Stimulated activated CD4-positive, alpha-beta T cell treated with anti-CD3 and anti-CD28 coated beads, Interleukin-2, amount 100 ng/mL, for 24 hours (primary cell): ENCODE data around the gene GALK2.

ENCODE experiments used
- DNase-seq, 2 donors: peaks; one replicate each; pipeline ENCODE4 v3.0.0-alpha.2; 2020

GALK2 gene

DNA sequence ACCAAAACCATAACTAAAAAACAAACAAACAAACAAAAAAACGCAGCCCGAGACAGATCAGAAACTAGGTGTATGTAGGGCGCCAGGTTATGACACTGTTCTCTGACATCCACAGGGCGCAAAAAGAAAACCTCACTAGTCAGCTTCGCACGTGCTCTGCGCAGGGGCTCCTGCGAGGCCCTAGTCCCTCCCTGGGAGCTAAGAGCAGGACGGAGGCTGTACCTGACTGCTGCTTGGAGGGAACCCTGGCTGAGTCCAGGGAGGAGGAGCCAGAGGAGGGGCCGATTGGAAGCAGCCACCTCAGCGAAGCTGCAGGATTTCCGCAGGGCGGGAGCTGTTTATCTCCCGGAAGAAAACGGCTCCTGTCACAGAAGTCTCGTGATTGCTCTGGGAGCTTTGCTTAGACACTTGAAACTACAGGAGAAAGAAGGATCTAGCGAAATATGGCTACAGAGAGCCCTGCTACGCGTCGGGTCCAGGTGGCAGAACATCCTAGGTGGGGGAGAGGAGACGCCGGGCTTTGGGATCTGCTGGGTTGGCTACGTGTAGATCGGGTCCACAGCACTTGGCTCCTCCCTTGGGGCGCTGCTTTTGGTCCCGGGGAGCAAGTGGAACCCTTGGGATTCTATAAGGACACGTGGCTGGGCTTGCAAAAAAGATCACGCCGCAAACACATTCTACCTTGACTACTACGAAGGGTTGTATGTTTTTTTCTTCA, at the start of gene GALK2:
Gene GALK2 (plus strand): TSS at position 368 of the 718 bp plus-strand sequence. CDS start 76 bp downstream, at position 444.
- peak; percentile 82 to 83 for DNase-seq

DNA sequence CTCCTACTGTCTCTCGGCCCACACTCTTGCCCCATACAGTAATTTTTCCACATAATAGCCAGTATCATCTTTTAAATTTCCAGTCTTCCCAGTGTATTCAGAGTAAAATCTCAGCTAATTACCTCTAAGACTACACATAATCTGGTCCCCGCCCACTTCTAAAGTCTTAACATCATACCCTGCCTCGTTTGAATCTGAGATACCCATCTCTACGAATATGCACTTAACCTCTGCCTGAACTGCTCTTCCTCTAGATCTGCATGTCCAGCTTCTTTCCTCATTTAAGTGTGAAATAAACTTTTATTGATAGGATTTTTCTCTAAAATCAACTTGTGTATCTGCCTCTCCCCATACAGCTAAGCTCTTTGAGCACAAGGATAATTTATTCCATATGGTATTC, 49.2 kb upstream of the GALK2 start:
- no peak for DNase-seq

- no peak for DNase-seq
Measured at GRCh38 chr15:49121901-49122300, 48.1 kb upstream of the GALK2 start.

DNA sequence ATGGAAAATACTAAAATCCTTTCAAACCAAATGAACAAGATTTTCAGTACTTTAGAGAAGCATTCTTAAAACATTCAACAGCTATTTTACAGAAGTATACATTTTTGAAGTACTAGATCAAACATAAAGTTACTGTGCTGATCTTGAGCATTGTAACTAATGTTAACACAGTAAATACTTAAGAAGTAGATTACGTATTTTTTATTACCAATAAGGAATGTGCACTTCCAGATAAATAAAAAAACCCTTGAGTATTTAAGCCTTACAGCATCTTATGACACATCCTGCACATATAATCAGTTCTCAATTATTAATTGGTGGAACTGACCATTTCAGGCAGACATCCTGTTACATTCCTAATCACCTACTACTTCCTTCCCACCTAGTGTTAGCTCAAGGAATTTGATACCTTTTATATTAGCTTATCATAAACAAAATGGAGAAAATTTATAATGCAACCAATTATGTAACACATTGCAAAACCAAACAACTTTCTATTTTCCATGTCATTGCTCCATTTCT, 47.4 kb upstream of the GALK2 start:
- no peak for DNase-seq

GRCh38 chr15:49124371-49124770, 45.7 kb upstream of the GALK2 start:
- no peak for DNase-seq

DNA sequence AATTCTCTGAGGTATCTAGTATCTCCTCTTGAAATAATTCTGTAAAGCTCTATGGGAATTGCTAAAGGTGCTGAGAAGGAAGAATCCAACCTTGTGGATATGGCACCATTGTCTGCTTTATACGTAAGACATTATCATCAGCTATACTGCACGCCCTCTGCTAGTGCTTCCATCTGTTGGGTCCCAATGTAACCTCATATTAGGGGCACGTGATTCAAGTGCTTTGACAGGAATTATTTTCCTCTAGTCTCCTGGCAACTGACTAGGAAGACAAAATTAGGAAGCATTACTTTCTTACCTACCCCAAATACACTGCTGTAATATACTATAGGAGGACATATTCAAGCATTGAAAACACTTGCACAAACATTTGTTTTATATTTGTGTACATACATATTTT, 38.6 kb upstream of the GALK2 start:
- no peak for DNase-seq

- no peak for DNase-seq
Measured at GRCh38 chr15:49134683-49135341, 35.2 kb upstream of the GALK2 start.

- no peak for DNase-seq
Measured at GRCh38 chr15:49135342-49135857, 34.6 kb upstream of the GALK2 start.

DNA sequence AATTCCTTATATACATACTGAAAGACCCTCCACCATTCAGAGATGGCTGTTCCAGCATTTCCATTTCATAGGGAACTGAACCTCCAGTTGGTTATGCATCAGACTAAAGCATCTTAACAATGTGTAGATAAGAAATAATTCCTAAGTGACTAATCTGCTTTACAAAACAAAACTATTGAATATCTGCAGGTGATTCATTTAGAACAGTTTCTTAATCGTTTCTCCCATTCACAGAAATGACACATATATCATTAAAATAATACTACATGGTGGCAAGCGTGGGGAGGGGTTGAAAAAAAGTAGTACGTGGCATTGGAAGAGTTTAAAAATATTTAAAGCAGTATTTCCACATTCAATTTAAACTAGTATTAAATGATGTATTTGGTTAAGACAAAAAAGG, 34.1 kb upstream of the GALK2 start:
- no peak for DNase-seq

DNA sequence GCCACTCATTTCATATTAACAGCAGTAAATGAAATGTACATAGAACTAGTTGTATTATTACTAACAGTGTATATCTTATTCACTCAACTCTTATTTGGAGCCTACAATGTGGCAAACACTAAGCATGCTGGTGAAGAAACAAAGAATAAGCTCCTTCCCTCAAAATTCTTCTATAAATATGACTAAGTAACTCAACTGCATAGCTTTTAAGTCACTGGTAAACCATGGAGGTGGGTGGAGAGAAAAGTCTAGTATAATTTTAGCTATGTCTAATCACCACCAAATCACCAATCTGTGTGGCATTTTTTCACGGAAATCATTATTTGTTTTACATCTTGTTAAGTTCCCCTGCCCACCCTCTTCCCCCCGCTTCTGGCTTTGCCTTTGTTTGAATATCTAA, 32.2 kb upstream of the GALK2 start:
- DNase-seq: no peak

GRCh38 chr15:49145651-49146609, 24.1 kb upstream of the GALK2 start:
- DNase-seq: peak in 1 of 2 donors; percentile 23

DNA sequence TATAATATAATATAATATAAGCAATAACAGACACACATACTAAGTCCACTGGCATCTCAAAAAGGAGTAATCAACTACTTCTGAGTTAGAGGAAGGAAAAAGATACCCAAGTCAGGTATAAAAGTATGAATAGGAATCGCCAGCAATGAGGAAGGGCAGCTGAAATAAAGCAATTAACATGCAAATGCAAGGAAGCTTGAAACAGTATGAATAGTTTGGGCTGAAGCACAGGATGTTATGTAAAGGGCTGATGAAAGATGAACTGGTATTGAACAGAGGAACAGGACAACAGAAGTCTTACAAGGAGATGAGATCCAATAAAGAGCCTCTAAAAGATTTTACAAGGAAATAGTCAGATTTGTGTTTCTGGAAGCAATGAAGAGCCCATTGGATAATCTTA, 21.7 kb upstream of the GALK2 start:
- no peak for DNase-seq

DNA sequence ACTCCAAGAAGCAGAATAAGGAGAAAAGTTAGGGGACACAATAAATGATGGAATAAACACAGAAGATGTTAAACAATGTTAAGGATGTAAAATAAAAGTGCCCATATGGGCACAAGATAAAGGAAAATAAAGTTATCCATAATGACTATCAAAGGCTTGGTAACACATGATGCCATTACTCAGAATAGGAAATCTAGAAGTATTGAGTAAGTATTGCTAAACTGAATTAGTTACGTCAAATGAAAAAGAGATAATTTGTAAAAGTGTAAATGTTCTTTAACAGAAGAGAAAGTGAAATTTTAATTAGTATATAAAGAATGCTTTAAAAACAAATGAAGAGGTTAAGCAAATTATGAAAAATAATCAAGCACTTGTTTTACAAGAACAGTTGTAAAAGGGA, 21.3 kb upstream of the GALK2 start:
- no peak for DNase-seq

DNA sequence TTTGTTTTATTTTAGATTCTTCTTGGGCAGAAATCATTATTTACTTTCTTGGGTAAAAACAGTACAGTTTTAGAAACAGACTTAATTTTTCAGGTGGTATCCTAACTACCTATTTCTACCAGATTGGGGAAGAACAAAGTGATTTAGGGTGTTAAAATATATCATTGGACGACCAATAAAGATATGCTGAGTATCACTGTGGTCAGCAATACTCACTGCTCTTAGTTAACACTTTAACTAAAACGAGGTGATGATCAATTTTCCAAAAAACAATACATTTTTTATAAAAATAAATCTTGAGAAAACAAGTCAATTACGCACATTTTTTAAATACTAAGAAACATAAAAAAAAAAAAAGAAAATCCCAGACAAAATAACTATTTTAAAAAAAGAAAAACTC, 18.2 kb upstream of the GALK2 start:
- DNase-seq: no peak

- DNase-seq: no peak
Measured at GRCh38 chr15:49152552-49153312, 17.3 kb upstream of the GALK2 start.

DNA sequence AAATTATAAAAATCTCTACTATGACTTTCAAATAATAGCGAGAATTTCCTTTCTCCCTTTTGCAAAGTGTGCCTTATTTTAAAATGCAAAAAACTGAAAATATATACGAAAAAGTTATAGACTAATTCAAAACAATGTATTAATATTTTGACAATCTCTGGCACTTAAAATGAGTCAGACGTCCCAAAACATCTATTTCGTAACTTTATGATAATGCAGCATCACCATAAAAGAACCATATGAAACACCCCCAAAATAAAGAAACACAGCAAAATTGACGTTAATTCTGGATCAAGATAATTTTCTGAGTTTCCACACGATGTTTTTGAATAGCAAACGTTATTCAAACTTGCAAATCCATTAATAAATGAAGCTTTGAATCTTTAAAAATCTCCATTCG, 15.7 kb upstream of the GALK2 start:
- no peak for DNase-seq

DNA sequence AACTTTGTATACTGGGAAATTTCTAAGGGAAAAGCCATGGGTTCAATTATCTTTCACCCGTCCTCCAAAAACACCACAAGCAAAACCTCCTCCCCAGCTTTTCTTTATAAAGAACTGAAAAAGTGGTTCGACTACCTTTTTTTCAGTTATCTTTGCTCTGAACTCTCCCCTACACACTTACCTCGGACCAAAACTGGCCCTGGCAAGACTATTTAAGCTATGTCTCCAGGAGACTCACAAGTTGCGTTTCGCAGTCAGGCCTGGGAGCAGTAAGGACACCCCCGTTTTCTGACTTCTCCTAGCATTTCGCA, 15.3 kb upstream of the GALK2 start:
- DNase-seq: no peak

DNA sequence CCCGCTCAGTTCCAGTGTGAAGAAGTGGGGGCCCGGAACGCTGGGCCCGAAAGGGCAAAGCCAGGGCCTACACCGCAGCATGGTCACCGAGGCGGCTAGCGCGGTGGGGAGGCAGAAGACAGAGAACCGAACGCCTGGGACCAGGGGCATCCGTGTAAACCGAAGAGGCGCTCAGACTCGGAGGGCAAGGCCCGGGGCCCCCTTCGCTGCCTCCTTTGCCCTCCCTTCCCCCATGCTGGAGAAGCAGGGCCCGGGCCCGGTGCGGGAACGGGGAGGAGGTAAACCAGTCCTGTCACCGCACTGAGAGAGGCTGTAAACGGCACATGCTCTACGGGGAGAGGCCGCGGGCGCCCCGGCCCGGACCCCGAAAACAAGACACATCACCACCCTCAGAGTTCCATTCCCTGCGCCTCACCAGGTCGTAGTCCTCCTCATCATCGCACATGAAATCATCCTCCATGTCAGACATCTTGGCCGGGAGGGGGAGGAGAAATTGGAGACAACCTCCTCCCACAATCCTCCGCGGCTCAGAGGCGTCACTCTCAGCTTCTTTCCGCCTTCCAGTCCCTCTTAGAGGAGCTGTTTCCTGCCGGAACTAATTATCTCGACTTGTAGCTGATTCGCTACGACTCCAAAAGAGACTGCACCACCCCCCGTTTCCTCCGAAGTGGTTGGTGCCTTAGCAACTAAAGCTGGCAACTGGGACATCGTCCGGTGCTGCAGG, 14.8 kb upstream of the GALK2 start, which contains the start of gene COPS2:
Gene COPS2 (minus strand): TSS at position 490 of the 724 bp plus-strand sequence. CDS start 21 bp downstream, at position 469.
- peak; percentile 88 to 92 for DNase-seq

DNA sequence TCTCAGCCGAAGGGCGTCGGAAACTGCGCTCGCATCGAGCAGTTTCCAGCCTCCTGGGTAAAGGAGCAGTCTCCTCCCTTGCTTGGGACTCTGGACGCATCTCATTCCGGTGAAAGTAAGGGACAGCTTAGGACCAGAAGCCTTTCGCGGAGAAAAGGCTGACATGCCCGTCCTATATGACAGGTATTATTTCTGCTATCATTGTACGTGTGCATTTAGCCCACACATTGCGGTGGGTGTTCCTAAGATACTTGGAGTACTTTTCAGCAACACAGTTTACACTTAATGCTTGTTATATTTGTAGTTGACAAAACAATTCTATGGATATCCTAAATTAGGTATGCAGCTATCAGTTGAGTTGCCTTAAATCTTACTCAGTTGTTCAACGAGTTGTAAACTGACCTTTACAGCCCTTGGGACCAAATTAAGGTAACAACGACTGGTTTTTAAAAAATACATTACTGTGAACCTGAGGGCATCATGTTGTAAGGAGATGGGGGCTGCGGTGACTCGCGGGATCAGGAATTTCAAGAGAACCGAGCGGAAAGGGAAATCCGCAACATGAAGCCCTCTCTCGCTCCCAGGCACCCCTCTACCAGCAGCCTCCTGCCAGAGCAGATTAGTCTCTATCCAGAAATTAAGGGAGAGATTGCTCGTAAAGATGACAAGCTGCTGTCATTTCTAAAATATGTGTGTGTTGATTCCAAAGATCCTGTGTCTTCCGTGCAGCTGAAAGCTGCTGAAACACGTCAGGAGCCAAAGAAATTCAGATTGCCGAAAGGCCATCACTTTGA, 14.0 kb upstream of the GALK2 start:
- peak in 1 of 2 donors; percentile 21 for DNase-seq

GRCh38 chr15:49163678-49164077, 6.4 kb upstream of the GALK2 start:
- no peak for DNase-seq

DNA sequence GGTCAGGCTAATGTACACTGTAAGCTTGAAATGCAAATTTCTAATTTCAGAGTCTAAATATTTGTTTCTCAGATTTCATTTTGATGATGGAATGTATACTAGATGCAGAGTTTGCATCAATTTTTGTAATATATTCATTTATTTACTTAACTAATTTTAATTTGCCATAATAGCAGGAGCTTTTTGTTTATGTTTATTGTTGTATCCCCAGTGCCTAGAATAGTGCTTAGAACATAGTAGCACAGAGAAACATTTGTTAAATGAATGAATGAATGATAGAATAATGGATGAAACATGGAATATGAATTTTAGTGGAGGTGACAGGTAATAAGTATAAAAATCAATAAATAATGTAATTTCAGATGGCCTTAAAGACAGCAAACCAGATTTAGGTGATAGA, 5.2 kb upstream of the GALK2 start:
- DNase-seq: no peak
